OCI-LY7 (cell line): ENCODE results near the gene HOXC6. TPM values are rescaled to one million over a fixed set of nuclear protein-coding genes. Genes with fewer than 3 reads are reported as not detected.

Experiments
- BruUV-seq: library from RNA; stranded (reverse); fragments of 400-500 nt; replicated peaks from 2 replicates; lab custom pipeline; 2021; lab: Mats Ljungman, UMichigan
- CTCF ChIA-PET: fragments of 300-600 bp; sonication (Branson Sonifier 250); formaldehyde crosslinking; loops from one replicate; lab custom pipeline; 2022; ENCODE audit warnings: antibody characterized with exemption; ENCODE audit not compliant: unreplicated experiment; lab: Charles Lee
- POLR2A ChIA-PET: fragments of 300-600 bp; sonication (Branson Sonifier 250); formaldehyde crosslinking; loops from one replicate; lab custom pipeline; 2022; ENCODE audit warnings: antibody characterized with exemption; lab: Charles Lee
- DNase-seq: peaks from one replicate; pipeline ENCODE4 v3.0.0-alpha.2; 2015; ENCODE audit warnings: low spot score
- H2AFZ ChIP-seq: fragments of 200-600 bp; sonication (generic), shearing (Covaris generic); 2 replicates; pipeline ENCODE4 v1.6.1; 2014; ENCODE audit warnings: mild to moderate bottlenecking, antibody characterized with exemption, low read length, moderate library complexity
- H3K27ac ChIP-seq: fragments of 200-600 bp; sonication (generic); 2 replicates; pipeline ENCODE4 v1.5.1; 2014; ENCODE audit warnings: mixed run types, low read depth, mild to moderate bottlenecking, moderate library complexity, low read length, inconsistent platforms; ENCODE audit not compliant: poor library complexity, severe bottlenecking
- H3K36me3 ChIP-seq: fragments of 200-600 bp; sonication (generic); 2 replicates; pipeline ENCODE4 v1.6.1; 2014; ENCODE audit warnings: mild to moderate bottlenecking, antibody characterized with exemption, low read length, moderate library complexity, mixed read lengths; ENCODE audit not compliant: insufficient read depth
- H3K4me1 ChIP-seq: fragments of 200-600 bp; sonication (generic); 2 replicates; pipeline ENCODE4 v1.5.1; 2014; ENCODE audit warnings: mild to moderate bottlenecking, low read length; ENCODE audit not compliant: insufficient read depth, poor library complexity, severe bottlenecking
- H3K4me2 ChIP-seq: fragments of 200-600 bp; sonication (generic); 2 replicates; pipeline ENCODE4 v1.6.1; 2014; ENCODE audit warnings: mild to moderate bottlenecking, low read length
- H3K4me3 ChIP-seq: fragments of 200-600 bp; sonication (generic); 2 replicates; pipeline ENCODE4 v1.5.1; 2014; ENCODE audit warnings: mild to moderate bottlenecking, low read depth, low read length; ENCODE audit not compliant: poor library complexity, severe bottlenecking
- H3K79me2 ChIP-seq: fragments of 200-600 bp; sonication (generic); 2 replicates; pipeline ENCODE4 v1.6.1; 2016; ENCODE audit warnings: low read depth, mild to moderate bottlenecking, low read length, moderate library complexity, mixed read lengths; ENCODE audit not compliant: insufficient read depth
- H3K9me2 ChIP-seq: fragments of 200-600 bp; sonication (generic); 2 replicates; pipeline ENCODE4 v1.6.1; 2016; ENCODE audit warnings: mild to moderate bottlenecking, low read length, mixed read lengths; ENCODE audit not compliant: insufficient read depth
- H3K9me3 ChIP-seq: fragments of 200-600 bp; sonication (generic); 2 replicates; pipeline ENCODE4 v1.6.1; 2014; ENCODE audit warnings: mild to moderate bottlenecking, mixed run types, low read length, mixed read lengths
- H4K20me1 ChIP-seq: fragments of 200-600 bp; sonication (generic); 2 replicates; pipeline ENCODE4 v1.6.1; 2014; ENCODE audit warnings: mild to moderate bottlenecking, antibody characterized with exemption, low read length, moderate library complexity, mixed read lengths; ENCODE audit not compliant: insufficient read depth
- CTCF ChIP-seq: fragments of 200-600 bp; sonication (generic); conservative IDR thresholded peaks from 2 replicates; pipeline ENCODE4 v1.5.1; 2014; ENCODE audit warnings: mild to moderate bottlenecking, antibody characterized with exemption, low read length, moderate library complexity, mixed read lengths
- EZH2phosphoT487 ChIP-seq: fragments of 200-600 bp; sonication (generic); IDR thresholded peaks from 2 replicates; pipeline ENCODE4 v1.6.1; 2018; ENCODE audit warnings: low read depth, borderline replicate concordance, mild to moderate bottlenecking, mixed run types, antibody characterized with exemption, low read length, moderate library complexity, mixed read lengths
- intact Hi-C: fragments of 100-400 bp; cut with micrococcal nuclease; formaldehyde crosslinking; loops from one replicate; pipeline ENCODE4 v1.10.0; 2022; ENCODE audit not compliant: unreplicated experiment
- total RNA-seq, 2 experiments: library from RNA; depleted of rRNA in 1 of 2; stranded (reverse); fragments of >200 nt in 1 of 2; shearing (Covaris generic) in 1 of 2; gene quantifications; 2 replicates each; pipeline ENCODE4 v1.2.3, GENCODE V29; 2014 to 2022

HOXC6 gene
- total RNA-seq, 2 experiments from 2014 or later = 0.92 to 2.7 TPM

GRCh38 chr12:54005531-54005852 is 22.7 kb upstream of the HOXC6 start:
- TF ChIP-seq CTCF = no peak
- no peak for TF ChIP-seq EZH2phosphoT487

GRCh38 chr12:54005853-54006558 is 22.2 kb upstream of the HOXC6 start:
- Histone ChIP-seq H3K27ac (no peak overlapping the region), H4K20me1 (no peaks in the 10 kb centered on the region; the same call in 1 of the 2 replicates), H3K4me3 (peak overlapping the region; percentile 44), H3K9me2 (no peaks in the 10 kb centered on the region), H3K4me1 (peaks cover 28% of the 10 kb centered on the region), H3K9me3 (no peaks in the 10 kb centered on the region), H3K79me2 (no peaks in the 10 kb centered on the region), H3K36me3 (no peaks in the 10 kb centered on the region), H2AFZ (peak overlapping the region; percentile 77; the same call in 1 of the 2 replicates), H3K4me2 (peak overlapping the region; percentile 70)
- TF ChIP-seq EZH2phosphoT487 (no peak), CTCF (peak; percentile 99)
- CTCF ChIA-PET = interaction anchor here (0.7 to 0.9 kb wide), 2 partner anchors 184 to 201 kb away, joined by 3 to 4 read pairs; no protein-coding TSS in a partner anchor
- intact Hi-C loops = loop anchor here (1.0 to 2.0 kb wide), 6 partner anchors 26 to 211 kb away; no protein-coding TSS in a partner anchor
- BruUV-seq = no TSS peak
- POLR2A ChIA-PET = interaction anchor here (0.5 to 1.0 kb wide), 3 partner anchors 11 to 210 kb away, joined by 3 to 4 read pairs (median 4); no protein-coding TSS in a partner anchor
- DNase-seq = peak; percentile 87

More at GRCh38 chr12:54005531-54005852, 22.7 kb upstream of the HOXC6 start:
- no peaks in the 10 kb centered on the region for H3K9me3 ChIP-seq
- intact Hi-C loops = no loop called here
- peak overlapping the region; percentile 22 for H3K4me2 ChIP-seq
- ChIA-PET CTCF (interaction anchor here (0.7 to 0.9 kb wide), 2 partner anchors 185 to 201 kb away, joined by 3 to 4 read pairs; no protein-coding TSS in a partner anchor), POLR2A (interaction anchor here (0.5 kb wide), 1 partner anchor 210 kb away, joined by 4 read pairs; no protein-coding TSS in a partner anchor)
- H3K4me1 ChIP-seq = peaks cover 25% of the 10 kb centered on the region
- no peaks in the 10 kb centered on the region for H3K9me2 ChIP-seq
- no peak overlapping the region for H3K4me3 ChIP-seq
- BruUV-seq = no TSS peak
- no peak for DNase-seq
- no peak overlapping the region for H3K27ac ChIP-seq
- H2AFZ ChIP-seq = no peak overlapping the region
- H3K36me3 ChIP-seq = no peaks in the 10 kb centered on the region
- no peaks in the 10 kb centered on the region for H3K79me2 ChIP-seq
- no peaks in the 10 kb centered on the region; the same call in 1 of the 2 replicates for H4K20me1 ChIP-seq
